ENCODE measurements around the gene MAT2B. TPM values are rescaled to one million over a fixed set of nuclear protein-coding genes. Genes with fewer than 3 reads are reported as not detected.
A peak's percentile ranks its signal among the peaks of the same experiment; 100 is the strongest.

MAT2B gene
- 10 to 100 TPM; 39.3 to 46.6 TPM for total RNA-seq
- polyA plus RNA-seq, result 10 to 100 TPM; 40.9 to 62.4 TPM
- long read RNA-seq, donor 1, transcript MAT2B-201 (7 exons, 2,226 nt), result minor isoform, 23 of 297 reads
- long read RNA-seq, donor 1, transcript MAT2B-202 (7 exons, 2,103 nt), result major isoform, 244 of 297 reads
- long read RNA-seq, donor 1, partial matches to known transcripts, result 17 of 297 reads
- long read RNA-seq, donor 1, other reads (novel, unspliced or antisense), result 12 of 297 reads
- long read RNA-seq, donor 2, transcript MAT2B-202 (7 exons, 2,103 nt), result major isoform, 52 of 57 reads
- long read RNA-seq, donor 2, partial matches to known transcripts, result 1 of 57 reads
- long read RNA-seq, donor 2, other reads (novel, unspliced or antisense), result 1 of 57 reads

- ATAC-seq (ENCODE audit: low FRiP score) (peak; percentile 97), DNase-seq (peak; percentile 98 to 99)
- Histone ChIP-seq H3K9me3 (ENCODE audit: control insufficient read depth, low read length) (no peaks in the 10 kb centered on the region), H3K27ac (ENCODE audit: low read depth in 1 of 2, low read length in 2 of 2) (peak within 1 kb of the TSS; percentile 96 to 99), H3K27me3 (ENCODE audit: control insufficient read depth in 1 of 2, insufficient read depth in 2 of 2, low read length in 1 of 2) (no peaks in the 10 kb centered on the region), H3K4me3 (ENCODE audit: low read length in 2 of 2) (peak within 1 kb of the TSS; percentile 62 to 83), H3K4me1 (ENCODE audit: control insufficient read depth in 1 of 2, insufficient read depth in 2 of 2, low read length in 2 of 2) (peaks cover 0 to 5% of the 10 kb centered on the region in 2 donors), H3K36me3 (ENCODE audit: control insufficient read depth in 1 of 2, insufficient read depth in 2 of 2, low read length in 1 of 2) (no peaks in the 10 kb centered on the region)
- intact Hi-C loops (cut with DNase I), result loop anchor here (1.0 to 5.0 kb wide), 3 partner anchors 43 to 69 kb away; partner anchors contain the start of genes HMMR (in 2 of the 2), NUDCD2 (in 2 of the 2) and CCNG1 (in 1 of the 2)
- 0% methylated on average over 48 to 64 of the region's 64 CpGs for WGBS, 2 donors
Observed at GRCh38 chr5:163505368-163506094, at the start of gene MAT2B. Gene MAT2B, plus strand, starts transcription at chr5:163505619. Its CDS starts 68 bp downstream, at chr5:163505687.

- no peak overlapping the region for H3K27ac ChIP-seq (ENCODE audit: low read depth in 1 of 2, low read length in 2 of 2)
- intact Hi-C loops (cut with DNase I), result no loop called here
- no peaks in the 10 kb centered on the region for H3K9me3 ChIP-seq (ENCODE audit: control insufficient read depth, low read length)
- no peak overlapping the region for H3K4me3 ChIP-seq (ENCODE audit: low read length in 2 of 2)
- peaks cover 0 to 2% of the 10 kb centered on the region in 2 donors for H3K4me1 ChIP-seq (ENCODE audit: control insufficient read depth in 1 of 2, insufficient read depth in 2 of 2, low read length in 2 of 2)
- no peak for ATAC-seq (ENCODE audit: low FRiP score)
- H3K36me3 ChIP-seq (ENCODE audit: control insufficient read depth in 1 of 2, insufficient read depth in 2 of 2, low read length in 1 of 2), result peaks cover 2 to 4% of the 10 kb centered on the region in 2 donors
- WGBS, 2 donors, result 81 to 87% methylated on average over 2 of the region's 2 CpGs
- DNase-seq, result no peak
- H3K27me3 ChIP-seq (ENCODE audit: control insufficient read depth in 1 of 2, insufficient read depth in 2 of 2, low read length in 1 of 2), result no peaks in the 10 kb centered on the region
Observed at GRCh38 chr5:163456029-163456589, 49.3 kb upstream of the MAT2B start.

GRCh38 chr5:163456840-163457239, 48.6 kb upstream of the MAT2B start:
- Histone ChIP-seq H3K27me3 (ENCODE audit: control insufficient read depth in 1 of 2, insufficient read depth in 2 of 2, low read length in 1 of 2) (no peaks in the 10 kb centered on the region), H3K4me3 (ENCODE audit: low read length in 2 of 2) (no peak overlapping the region), H3K36me3 (ENCODE audit: control insufficient read depth in 1 of 2, insufficient read depth in 2 of 2, low read length in 1 of 2) (peaks cover 2% of the 10 kb centered on the region in 2 donors), H3K27ac (ENCODE audit: low read depth in 1 of 2, low read length in 2 of 2) (no peak overlapping the region), H3K9me3 (ENCODE audit: control insufficient read depth, low read length) (no peaks in the 10 kb centered on the region), H3K4me1 (ENCODE audit: control insufficient read depth in 1 of 2, insufficient read depth in 2 of 2, low read length in 2 of 2) (peaks cover 0 to 2% of the 10 kb centered on the region in 2 donors)
- no peak for ATAC-seq (ENCODE audit: low FRiP score)
- WGBS, 2 donors, result 93 to 98% methylated on average over 7 of the region's 7 CpGs
- intact Hi-C loops (cut with DNase I), result no loop called here
- no peak for DNase-seq

GRCh38 chr5:163458778-163459385, 46.5 kb upstream of the MAT2B start:
- peaks cover 0 to 2% of the 10 kb centered on the region in 2 donors for H3K36me3 ChIP-seq (ENCODE audit: control insufficient read depth in 1 of 2, insufficient read depth in 2 of 2, low read length in 1 of 2)
- intact Hi-C loops (cut with DNase I), result no loop called here
- peak overlapping the region; percentile 45 to 89 for H3K4me3 ChIP-seq (ENCODE audit: low read length in 2 of 2)
- peaks cover 0 to 2% of the 10 kb centered on the region in 2 donors for H3K4me1 ChIP-seq (ENCODE audit: control insufficient read depth in 1 of 2, insufficient read depth in 2 of 2, low read length in 2 of 2)
- H3K9me3 ChIP-seq (ENCODE audit: control insufficient read depth, low read length), result no peaks in the 10 kb centered on the region
- no peak for DNase-seq
- no peaks in the 10 kb centered on the region for H3K27me3 ChIP-seq (ENCODE audit: control insufficient read depth in 1 of 2, insufficient read depth in 2 of 2, low read length in 1 of 2)
- WGBS, 2 donors, result 42% methylated on average over 6 of the region's 6 CpGs
- H3K27ac ChIP-seq (ENCODE audit: low read depth in 1 of 2, low read length in 2 of 2), result no peak overlapping the region
- ATAC-seq (ENCODE audit: low FRiP score), result no peak

GRCh38 chr5:163459462-163459818, 46.0 kb upstream of the MAT2B start:
- no peaks in the 10 kb centered on the region for H3K27me3 ChIP-seq (ENCODE audit: control insufficient read depth in 1 of 2, insufficient read depth in 2 of 2, low read length in 1 of 2)
- H3K27ac ChIP-seq (ENCODE audit: low read depth in 1 of 2, low read length in 2 of 2), result peak overlapping the region; percentile 8 to 97
- no peaks in the 10 kb centered on the region for H3K9me3 ChIP-seq (ENCODE audit: control insufficient read depth, low read length)
- peaks cover 0 to 2% of the 10 kb centered on the region in 2 donors for H3K4me1 ChIP-seq (ENCODE audit: control insufficient read depth in 1 of 2, insufficient read depth in 2 of 2, low read length in 2 of 2)
- WGBS, 2 donors, result 0% methylated on average over 12 of the region's 12 CpGs
- intact Hi-C loops (cut with DNase I), result no loop called here
- H3K4me3 ChIP-seq (ENCODE audit: low read length in 2 of 2), result peak overlapping the region; percentile 45 to 89
- DNase-seq (no peak), ATAC-seq (ENCODE audit: low FRiP score) (no peak)
- H3K36me3 ChIP-seq (ENCODE audit: control insufficient read depth in 1 of 2, insufficient read depth in 2 of 2, low read length in 1 of 2), result peaks cover 0 to 2% of the 10 kb centered on the region in 2 donors

- 1% methylated on average over 59 of the region's 59 CpGs for WGBS, 2 donors
- ATAC-seq (ENCODE audit: low FRiP score), result peak; percentile 99
Observed at GRCh38 chr5:163459819-163460561, 45.4 kb upstream of the MAT2B start, which contains the start of gene NUDCD2. Gene NUDCD2, minus strand, starts transcription at chr5:163460102. Its CDS starts 52 bp downstream, at chr5:163460050.

GRCh38 chr5:163460562-163461171, 44.8 kb upstream of the MAT2B start, which contains the start of gene HMMR:
Gene HMMR, plus strand, starts transcription at chr5:163460632. Its CDS starts 61 bp downstream, at chr5:163460693.
- H3K9me3 ChIP-seq (ENCODE audit: control insufficient read depth, low read length), result no peaks in the 10 kb centered on the region
- intact Hi-C loops (cut with DNase I), result loop anchor here (1.0 to 5.0 kb wide), 2 partner anchors 45 to 47 kb away; partner anchors contain the start of gene MAT2B (in 2 of the 2)
- ATAC-seq (ENCODE audit: low FRiP score) (no peak), DNase-seq (no peak)
- no peaks in the 10 kb centered on the region for H3K36me3 ChIP-seq (ENCODE audit: control insufficient read depth in 1 of 2, insufficient read depth in 2 of 2, low read length in 1 of 2)
- WGBS, 2 donors, result 0% methylated on average over 23 of the region's 23 CpGs
- no peaks in the 10 kb centered on the region for H3K27me3 ChIP-seq (ENCODE audit: control insufficient read depth in 1 of 2, insufficient read depth in 2 of 2, low read length in 1 of 2)
- H3K4me1 ChIP-seq (ENCODE audit: control insufficient read depth in 1 of 2, insufficient read depth in 2 of 2, low read length in 2 of 2), result peaks cover 0 to 2% of the 10 kb centered on the region in 2 donors
- peak within 1 kb of the TSS; percentile 8 to 97 for H3K27ac ChIP-seq (ENCODE audit: low read depth in 1 of 2, low read length in 2 of 2)
- H3K4me3 ChIP-seq (ENCODE audit: low read length in 2 of 2), result peak within 1 kb of the TSS; percentile 45 to 89

More at GRCh38 chr5:163459819-163460561, 45.4 kb upstream of the MAT2B start, which contains the start of gene NUDCD2:
- Histone ChIP-seq H3K27me3 (ENCODE audit: control insufficient read depth in 1 of 2, insufficient read depth in 2 of 2, low read length in 1 of 2) (no peaks in the 10 kb centered on the region), H3K27ac (ENCODE audit: low read depth in 1 of 2, low read length in 2 of 2) (peak within 1 kb of the TSS; percentile 8 to 97), H3K4me1 (ENCODE audit: control insufficient read depth in 1 of 2, insufficient read depth in 2 of 2, low read length in 2 of 2) (peaks cover 0 to 2% of the 10 kb centered on the region in 2 donors), H3K4me3 (ENCODE audit: low read length in 2 of 2) (peak within 1 kb of the TSS; percentile 45 to 89), H3K36me3 (ENCODE audit: control insufficient read depth in 1 of 2, insufficient read depth in 2 of 2, low read length in 1 of 2) (peaks cover 0 to 2% of the 10 kb centered on the region in 2 donors), H3K9me3 (ENCODE audit: control insufficient read depth, low read length) (no peaks in the 10 kb centered on the region)
- peak; percentile 98 to 100 for DNase-seq
- intact Hi-C loops (cut with DNase I), result loop anchor here (1.0 to 5.0 kb wide), 2 partner anchors 45 to 47 kb away; partner anchors contain the start of gene MAT2B (in 2 of the 2)
